ENCODE data around the gene RNF7.

- TF ChIP-seq CTCF (IDR thresholded peaks at IDR 0.05; ENCODE audit: low read depth, low read length, poor library complexity, severe bottlenecking) (no peak), EZH2phosphoT487 (IDR thresholded peaks at IDR 0.05; ENCODE audit: borderline replicate concordance, low read length) (no peak)
These were observed 5.2 kb downstream of the RNF7 start for GRCh38 chr3:141743305-141743704.
